Gastrocnemius medialis (tissue), 4 donors: ENCODE measurements around the gene GARIN1A.

Experiments
- CTCF ChIP-seq, 5 experiments: fragments of 450-650 bp in 3 of 5; fragments of 200-600 bp in 2 of 5; sonication (generic) in 2 of 5; IDR thresholded peaks in 4 of 5; conservative IDR thresholded peaks in 1 of 5; 1 replicate in 4 of 5; 2 replicates in 1 of 5; pipeline ENCODE4 v1.5.1; 2016 to 2019; ENCODE audit warnings: antibody characterized with exemption in 5 of 5, mild to moderate bottlenecking in 3 of 5, moderate library complexity in 3 of 5
- POLR2A ChIP-seq, 2 donors: fragments of 450-650 bp; IDR thresholded peaks; one replicate each; pipeline ENCODE4 v1.6.1; 2017; ENCODE audit warnings: antibody characterized with exemption in 2 of 2, mild to moderate bottlenecking in 2 of 2, moderate library complexity in 2 of 2

DNA sequence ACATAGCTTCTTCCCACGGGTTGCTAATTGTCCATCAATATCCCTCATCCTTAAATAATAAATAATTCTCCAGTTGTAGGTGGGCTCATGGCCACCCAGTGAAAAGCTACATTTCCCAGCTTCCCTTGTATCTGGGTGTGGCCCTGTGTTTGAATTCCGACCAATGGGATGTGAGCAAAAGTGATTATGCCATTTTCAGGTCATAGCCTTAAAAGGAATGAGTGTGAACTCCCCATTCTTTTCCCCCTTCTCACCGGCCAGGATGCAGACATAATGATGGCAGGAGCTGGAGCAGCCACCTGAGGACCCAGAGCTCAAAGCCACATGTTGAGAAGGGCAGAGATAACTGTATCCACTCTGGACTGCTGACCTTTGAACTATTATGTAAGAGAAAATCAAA lies 36.7 kb downstream of the GARIN1A start:
- TF ChIP-seq POLR2A (IDR thresholded peaks at IDR 0.05) (no peak), CTCF (IDR thresholded peaks at IDR 0.05 in 4 of 5, conservative IDR thresholded peaks at IDR 0.05 in 1 of 5) (no peak)
